Testis (tissue), 2 donors: ENCODE measurements around the gene SLCO3A1.

ENCODE experiments used
- CTCF ChIP-seq, 3 experiments: fragments of 450-650 bp in 2 of 3; fragments of 200-600 bp in 1 of 3; sonication (generic) in 1 of 3; IDR thresholded peaks; one replicate each; pipeline ENCODE4 v1.5.1; 2016 to 2019; ENCODE audit warnings: antibody characterized with exemption in 3 of 3, mild to moderate bottlenecking in 2 of 3, moderate library complexity in 1 of 3
- POLR2A ChIP-seq: fragments of 450-650 bp; IDR thresholded peaks from one replicate; pipeline ENCODE4 v1.6.1; 2017; ENCODE audit warnings: antibody characterized with exemption, mild to moderate bottlenecking, moderate library complexity

GRCh38 chr15:91909111-91909510 lies 55.6 kb downstream of the SLCO3A1 start:
- no peak for TF ChIP-seq CTCF (IDR thresholded peaks at IDR 0.05)
- no peak for TF ChIP-seq POLR2A
